ENCODE results near the gene ADIPOQ. TPM values are rescaled to one million over a fixed set of nuclear protein-coding genes. Genes with fewer than 3 reads are reported as not detected.
"Not testable (repeated sequence)": the region's sequence is repeated elsewhere in the genome, so short reads cannot be mapped to it uniquely, and the experiment has no call there.

ADIPOQ gene
- total RNA-seq, 1 donor: under 0.01 TPM

GRCh38 chr3:186896006-186896405 is 53.5 kb downstream of the ADIPOQ start:
- DNase-seq (ENCODE audit: low read depth in 2 of 3, low spot score in 2 of 3): no peak

- DNase-seq (ENCODE audit: low read depth in 2 of 3, low spot score in 2 of 3): no peak
Observed at GRCh38 chr3:186896875-186897274, 54.4 kb downstream of the ADIPOQ start.

GRCh38 chr3:186901135-186901734 is 58.7 kb downstream of the ADIPOQ start:
- DNase-seq (ENCODE audit: low read depth in 2 of 3, low spot score in 2 of 3): no peak

GRCh38 chr3:186902154-186902553 is 59.6 kb downstream of the ADIPOQ start:
- DNase-seq (ENCODE audit: low read depth in 2 of 3, low spot score in 2 of 3): no peak

- no peak for DNase-seq (ENCODE audit: low read depth in 2 of 3, low spot score in 2 of 3)
Observed at GRCh38 chr3:186902713-186903112, 60.2 kb downstream of the ADIPOQ start.

GRCh38 chr3:186903676-186904075 is 61.2 kb downstream of the ADIPOQ start:
- DNase-seq (ENCODE audit: low read depth in 2 of 3, low spot score in 2 of 3): not testable (repeated sequence)

GRCh38 chr3:186907075-186907474 is 64.6 kb downstream of the ADIPOQ start:
- not testable (repeated sequence) for DNase-seq (ENCODE audit: low read depth in 2 of 3, low spot score in 2 of 3)

Other genes with a start within 250 kb of the ADIPOQ start
- gene AHSG, start 229.7 kb upstream of the ADIPOQ start, total RNA-seq: not detected
- not detected for gene FETUB, start 202.3 kb upstream of the ADIPOQ start, total RNA-seq
- gene HRG, start 176.7 kb upstream of the ADIPOQ start, total RNA-seq: not detected
- gene KNG1, start 125.4 kb upstream of the ADIPOQ start, total RNA-seq: not detected
- gene EIF4A2, start 59.1 kb upstream of the ADIPOQ start, total RNA-seq: 299 TPM
- gene RFC4, start 36.2 kb upstream of the ADIPOQ start, total RNA-seq: 10.0 TPM
- 46.3 TPM for gene ST6GAL1, start 87.8 kb downstream of the ADIPOQ start, total RNA-seq